DMS153 (cell line): ENCODE data around the gene FTCDNL1.

Source experiments
- DNase-seq: peaks from one replicate; lab custom pipeline; 2025; lab: John Stamatoyannopoulos, UW

FTCDNL1 gene

DNA sequence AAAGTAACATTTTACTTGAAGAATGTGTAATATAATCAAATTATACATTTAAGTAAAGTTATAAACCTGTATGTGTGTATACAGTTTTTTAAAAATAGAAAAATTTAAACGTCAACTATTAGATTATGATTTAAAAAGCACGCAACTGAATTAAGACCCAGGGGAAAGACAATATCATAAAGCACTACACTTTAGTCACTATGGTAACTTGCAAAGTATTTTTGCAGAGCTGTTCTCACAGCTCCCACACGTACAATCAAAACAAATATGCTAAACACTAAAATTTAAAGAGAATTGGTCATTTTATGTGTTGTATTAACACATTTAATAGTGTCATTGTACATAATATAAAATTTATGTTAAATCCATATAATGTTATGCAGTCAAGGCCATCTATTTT lies 59.7 kb downstream of the FTCDNL1 start:
- DNase-seq: no peak

DNA sequence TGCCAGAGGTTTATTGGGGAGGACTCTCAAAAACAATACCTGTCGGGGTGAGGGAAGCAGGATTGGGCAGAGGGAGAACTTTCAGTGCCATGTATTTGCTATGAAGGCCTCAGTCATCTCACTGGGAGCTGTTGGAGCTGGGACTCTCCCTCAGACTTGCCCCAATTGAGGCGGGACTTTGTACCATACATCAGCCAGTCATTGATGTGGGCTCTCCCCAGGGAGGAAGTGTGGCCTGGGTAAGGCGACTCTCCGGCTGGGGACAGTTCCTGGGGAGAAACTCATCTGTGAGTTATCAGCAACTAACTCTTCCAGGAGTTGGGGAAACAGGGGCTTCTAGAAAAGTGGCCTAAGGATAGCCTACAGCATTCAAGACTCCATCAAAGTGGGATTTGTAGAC lies 66.5 kb downstream of the FTCDNL1 start:
- DNase-seq: no peak

DNA sequence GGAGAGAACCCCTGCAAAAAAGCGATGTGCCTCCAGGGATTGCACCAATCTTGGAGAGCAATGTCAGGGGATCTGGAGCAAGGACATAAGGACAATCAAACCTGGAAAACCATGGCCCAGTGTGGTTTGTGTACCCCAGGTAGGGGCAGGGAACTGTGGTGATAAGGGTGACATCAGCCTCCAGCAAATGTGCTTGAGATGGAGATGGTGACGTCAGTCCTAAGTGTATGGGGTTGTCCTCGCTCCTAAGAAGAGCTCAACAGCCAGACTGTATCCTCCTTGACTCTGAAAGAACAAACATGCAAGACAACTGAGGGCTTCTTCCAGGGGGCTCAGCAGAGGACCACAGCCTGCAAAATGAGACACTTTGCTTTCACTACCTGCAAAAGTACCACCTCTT lies 71.4 kb downstream of the FTCDNL1 start:
- no peak for DNase-seq

DNA sequence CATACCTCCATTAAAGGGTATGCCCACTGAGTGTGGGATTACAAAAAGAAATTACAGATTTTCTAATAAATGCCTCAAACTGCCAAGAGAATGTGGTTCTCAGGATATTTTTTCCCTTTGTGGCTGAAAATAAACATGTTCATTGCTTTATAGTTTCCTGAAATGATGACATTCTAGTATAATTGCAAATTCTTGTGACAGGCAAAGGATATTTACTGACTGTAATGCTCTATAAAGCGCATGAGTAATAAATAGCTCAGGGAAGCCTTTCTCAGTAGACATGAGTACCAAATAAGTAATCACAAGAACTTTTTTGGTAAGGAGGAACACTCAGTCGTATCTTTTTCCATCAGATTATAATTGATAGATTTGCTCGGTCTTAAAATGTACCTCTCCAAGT lies 72.3 kb downstream of the FTCDNL1 start:
- DNase-seq: no peak

DNA sequence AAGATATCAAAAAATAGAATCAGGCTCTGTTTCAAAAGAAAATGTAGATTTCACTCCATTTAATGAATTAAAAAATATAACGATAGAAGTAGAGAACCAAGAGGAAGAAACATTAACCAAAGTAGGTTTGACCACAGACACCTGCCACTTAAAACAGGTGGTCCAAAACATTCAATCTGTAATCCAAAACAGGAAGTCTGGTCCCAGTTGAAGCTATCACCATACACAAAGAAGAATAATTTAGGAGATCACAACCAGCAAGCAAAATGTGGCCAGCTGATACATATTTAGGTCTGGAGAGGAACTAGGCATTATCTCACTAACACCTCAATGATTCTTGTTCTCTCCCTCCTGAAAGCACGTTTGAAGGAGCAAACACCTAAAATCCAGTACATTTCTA lies 73.1 kb downstream of the FTCDNL1 start:
- no peak for DNase-seq

DNA sequence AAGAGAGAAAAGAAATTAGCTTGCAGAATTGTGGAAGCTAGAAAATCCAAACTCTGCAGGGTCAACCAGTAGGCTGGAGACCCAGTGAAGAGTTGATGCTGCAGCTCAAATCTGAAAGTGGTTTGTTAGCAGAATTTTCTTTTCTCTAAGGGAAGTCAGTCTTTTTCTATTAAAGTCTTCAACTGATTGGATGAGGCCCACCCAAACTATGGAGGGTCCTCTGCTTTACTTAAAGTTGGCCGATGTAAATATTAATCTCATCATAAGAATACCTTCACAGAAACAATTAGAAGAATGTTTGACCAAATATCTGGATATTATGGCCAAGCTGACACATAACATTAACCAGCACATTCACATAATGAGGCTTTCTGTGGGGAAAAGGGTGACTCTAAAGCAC lies 73.7 kb downstream of the FTCDNL1 start:
- no peak for DNase-seq

DNA sequence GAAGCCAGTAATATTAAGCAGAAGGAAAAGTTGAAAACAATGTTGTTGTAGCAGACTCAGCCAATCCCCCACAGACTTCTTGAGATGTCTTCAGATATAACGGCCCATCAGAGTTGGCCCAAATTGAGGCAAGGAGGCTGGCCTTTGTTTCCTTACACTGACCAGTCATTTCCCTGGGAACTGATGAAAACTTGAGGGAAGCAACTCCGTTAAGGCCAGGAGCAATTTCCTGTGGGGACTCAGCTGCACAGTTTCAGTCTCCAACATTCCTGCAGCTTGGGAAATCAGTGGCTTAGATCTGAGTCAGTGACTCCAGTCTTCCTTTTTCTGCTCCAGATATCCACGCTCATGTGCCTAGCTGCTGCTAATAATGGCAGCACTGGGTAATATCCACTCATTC lies 75.7 kb downstream of the FTCDNL1 start:
- no peak for DNase-seq

DNA sequence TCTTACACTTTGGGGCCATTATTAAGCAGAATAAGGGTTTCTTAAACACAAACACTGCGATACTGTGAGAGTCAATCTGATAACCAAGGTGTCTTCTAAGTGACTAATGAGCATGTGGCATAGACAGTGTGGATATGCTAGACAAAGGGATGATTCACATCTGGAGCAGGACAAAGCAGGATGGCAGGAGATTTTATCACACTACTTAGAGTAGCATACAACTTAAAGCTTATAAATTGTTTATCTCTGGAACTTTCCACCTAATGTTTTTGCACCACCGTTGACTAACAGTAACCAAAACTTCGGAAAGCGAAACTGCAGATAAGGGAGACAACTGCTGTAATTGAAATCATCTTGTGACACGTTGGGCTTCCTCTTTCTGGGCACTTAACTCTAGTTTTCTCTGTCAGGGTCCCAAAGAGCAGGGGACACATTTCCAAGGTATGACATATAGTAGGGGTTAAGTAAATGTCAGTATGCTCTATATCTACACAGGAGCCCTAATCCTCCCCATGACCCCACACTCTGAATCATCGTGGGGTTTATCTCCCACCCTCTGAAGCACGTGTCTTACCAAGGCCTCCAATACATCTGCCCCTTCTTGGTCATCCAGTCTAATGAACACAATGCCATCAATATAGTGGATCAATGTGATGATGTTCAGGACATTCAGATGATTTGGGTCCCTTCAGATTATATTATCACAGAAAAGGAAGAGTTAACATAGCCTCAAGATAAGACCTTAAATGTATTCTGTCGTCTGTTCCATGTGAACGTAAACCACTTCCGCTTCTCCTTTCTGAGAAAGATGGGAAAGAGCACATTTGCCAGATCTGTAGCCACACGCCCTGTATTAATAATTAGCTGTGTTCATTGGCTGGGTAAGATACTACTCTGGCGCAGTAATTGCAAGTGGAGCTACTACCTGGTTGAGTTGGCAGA lies 78.7 kb downstream of the FTCDNL1 start:
- DNase-seq: no peak

DNA sequence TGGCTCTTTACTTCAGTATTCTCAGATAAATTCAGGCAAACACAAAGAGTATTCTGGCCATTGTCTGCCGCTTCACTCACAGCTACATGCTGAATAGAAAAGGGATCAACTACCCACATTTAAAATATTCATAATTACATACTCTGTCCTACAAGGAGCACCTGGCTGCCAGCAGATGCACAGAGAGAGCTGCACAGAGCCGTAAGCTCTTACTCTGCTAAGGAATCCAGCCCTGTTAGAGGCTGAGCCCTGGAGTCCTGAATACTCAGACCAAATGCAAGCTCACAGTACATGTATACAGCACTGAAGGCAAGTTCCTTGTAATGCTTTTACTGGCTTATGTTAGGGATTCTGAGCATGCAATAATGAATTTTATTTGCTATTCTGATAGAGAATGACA lies 80.3 kb downstream of the FTCDNL1 start:
- no peak for DNase-seq

DNA sequence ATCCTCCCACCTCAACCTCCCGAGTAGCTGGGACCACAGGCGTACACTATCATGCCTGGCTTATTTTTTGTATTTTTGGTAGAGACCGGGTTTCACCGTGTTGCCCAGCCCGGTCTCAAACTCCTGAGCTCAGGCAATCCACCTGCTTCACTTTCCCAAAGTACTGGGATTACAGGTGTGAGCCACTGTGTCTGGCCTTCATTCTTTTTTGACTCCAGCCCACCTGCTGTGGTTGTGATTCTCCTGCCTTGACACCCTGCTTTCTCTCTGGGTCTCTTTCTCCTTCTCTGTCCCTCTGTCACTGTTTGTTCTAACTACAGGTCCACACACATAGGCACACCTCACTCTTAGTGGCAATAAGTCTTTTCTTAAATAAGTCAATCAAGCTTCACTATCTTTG lies 85.3 kb downstream of the FTCDNL1 start:
- DNase-seq: no peak

DNA sequence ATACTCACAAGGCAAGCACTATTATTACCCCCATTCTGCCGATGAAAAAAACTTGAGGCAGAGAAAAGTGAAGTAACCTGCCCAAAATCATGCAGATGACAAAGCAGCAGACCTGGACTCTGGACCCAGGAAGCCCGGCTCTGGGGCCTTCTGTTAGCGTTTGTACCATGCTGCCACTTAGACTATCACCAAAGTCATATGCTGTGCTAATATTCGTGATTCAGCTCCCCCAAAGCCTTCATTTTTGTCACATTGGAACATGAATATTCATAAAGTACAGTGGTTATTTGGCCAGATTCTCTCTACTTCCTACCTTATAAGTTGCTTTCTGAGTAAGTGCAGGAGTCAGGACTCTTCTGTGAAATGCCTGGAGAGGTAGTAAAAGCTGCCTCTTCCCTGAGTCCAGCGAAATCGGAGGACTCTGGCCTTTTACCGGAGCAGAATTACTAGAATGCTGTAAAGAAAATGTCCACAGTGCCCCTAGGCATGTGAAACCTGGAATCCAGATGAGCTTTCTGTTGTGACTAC lies 86.7 kb downstream of the FTCDNL1 start:
- DNase-seq: no peak

DNA sequence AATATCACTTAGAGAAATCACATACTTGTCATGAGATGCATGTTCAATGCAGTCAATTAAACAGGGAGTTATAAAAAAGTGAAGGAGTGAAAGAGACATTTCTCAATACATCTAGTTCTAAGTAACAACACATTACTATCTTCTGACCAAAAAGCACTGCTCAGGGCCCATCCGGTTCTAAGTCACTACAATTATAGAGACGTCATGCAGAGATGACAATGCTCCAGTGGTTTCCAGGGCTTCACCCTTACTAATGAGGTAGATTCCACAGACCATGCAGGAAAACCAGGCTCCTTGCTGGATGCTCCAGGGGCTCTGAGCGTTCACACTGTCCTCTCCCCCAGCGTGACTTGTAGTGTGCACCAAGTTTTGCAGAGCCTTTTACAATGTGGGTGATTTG lies 88.0 kb downstream of the FTCDNL1 start:
- no peak for DNase-seq

DNA sequence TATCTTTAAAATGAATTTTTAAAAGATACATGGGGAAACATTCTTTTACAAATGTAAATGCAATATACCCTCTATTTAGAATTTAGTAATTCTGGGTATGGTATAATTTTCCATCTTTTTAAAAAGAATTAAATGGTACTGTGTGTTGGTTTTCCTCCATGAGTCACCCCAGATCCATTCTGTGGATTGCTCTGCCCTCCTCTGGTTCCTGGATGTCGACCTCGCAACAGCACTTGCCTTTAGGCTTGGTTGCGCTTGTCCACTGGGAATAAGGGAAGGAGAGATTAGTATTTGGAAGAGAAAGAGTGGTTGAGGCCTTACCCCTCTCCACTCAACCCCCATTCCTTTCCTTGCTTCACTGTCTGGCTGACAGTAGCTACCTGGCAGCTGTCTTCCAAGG lies 90.4 kb downstream of the FTCDNL1 start:
- no peak for DNase-seq

DNA sequence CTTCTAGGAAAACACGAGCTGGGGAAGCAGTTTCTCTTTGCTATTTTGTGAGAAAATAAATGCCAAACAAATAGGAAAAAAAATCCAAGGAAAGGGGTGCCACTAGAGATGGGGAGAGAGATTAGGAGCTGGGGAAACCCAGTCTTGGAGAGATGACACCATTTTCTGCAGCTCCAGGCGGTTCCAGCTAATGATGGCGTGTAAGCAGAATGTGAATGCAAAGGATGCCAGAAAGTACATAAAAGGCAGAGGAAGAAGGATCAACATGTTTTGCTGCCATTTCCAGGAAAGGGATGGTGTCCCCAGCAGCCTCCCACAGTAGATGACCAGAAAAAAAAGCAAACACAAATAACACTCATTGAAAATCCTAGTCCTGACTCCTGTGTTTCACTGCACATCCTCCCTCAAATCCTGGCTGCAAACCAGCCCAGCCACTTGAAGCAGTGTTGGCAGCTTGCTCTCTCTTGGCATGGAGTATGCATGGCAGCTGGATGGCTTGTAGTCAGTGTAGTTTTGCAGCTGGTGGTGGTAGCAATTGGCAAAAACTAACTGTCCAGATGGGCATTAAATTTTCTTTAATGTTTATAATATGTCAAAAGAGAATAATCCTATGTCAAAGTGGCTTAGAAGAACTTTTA lies 93.6 kb downstream of the FTCDNL1 start:
- peak; percentile 35 for DNase-seq

DNA sequence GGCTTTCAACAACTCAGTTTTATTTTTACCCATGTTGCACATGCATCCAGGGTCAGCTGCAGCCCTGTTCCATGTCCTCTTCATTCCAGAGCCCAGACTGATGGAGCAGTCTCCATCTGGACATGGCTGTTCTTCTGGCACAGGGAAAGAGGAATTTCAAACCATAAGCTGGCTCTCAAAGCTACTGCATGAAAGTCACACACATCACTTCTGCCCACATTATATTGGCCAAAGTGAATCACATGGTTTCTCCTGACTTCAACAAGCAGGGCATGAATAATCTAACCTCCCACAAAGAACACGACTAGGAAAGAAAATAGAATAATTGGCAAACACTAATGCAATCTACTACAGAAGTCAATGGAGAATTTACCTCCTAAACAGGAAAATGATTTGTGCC lies 94.2 kb downstream of the FTCDNL1 start:
- no peak for DNase-seq

DNA sequence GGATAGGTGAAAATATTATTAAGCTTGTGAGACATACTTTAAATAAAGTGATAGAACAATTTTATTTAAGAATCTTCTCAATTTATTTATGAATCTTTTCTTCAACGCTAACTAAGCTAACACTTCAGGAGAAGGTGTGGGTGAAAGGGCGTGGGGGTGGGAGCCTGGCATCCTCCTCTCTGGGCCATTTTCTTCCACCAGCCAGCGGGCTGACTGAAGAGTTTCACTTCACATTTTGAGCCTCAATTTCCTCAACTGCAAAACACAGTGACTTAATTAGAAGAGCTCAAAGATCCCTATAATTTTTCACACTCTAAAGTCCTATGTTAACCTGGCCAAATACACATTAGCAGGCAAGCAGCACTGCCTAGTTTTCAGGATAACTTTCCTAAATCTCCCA lies 94.8 kb downstream of the FTCDNL1 start:
- no peak for DNase-seq

DNA sequence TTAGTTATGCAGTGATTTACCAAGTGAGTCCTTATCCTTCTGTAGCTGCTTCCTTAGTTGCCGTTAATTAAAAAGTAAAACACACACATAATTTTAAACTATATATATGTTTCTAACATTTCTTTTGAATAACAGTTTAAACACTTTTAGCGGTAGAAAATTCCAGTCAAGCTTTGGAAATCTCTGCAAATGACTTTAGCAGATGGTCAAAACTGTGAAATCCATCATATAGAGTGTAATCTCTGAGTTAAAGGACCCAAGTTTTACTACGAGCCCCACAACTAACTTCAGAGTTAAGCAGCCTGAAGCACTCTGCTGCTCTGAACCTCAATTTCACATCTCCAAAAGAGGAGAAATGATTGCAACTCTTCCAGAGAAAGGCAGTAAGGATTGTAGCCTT lies 96.2 kb downstream of the FTCDNL1 start:
- DNase-seq: no peak

DNA sequence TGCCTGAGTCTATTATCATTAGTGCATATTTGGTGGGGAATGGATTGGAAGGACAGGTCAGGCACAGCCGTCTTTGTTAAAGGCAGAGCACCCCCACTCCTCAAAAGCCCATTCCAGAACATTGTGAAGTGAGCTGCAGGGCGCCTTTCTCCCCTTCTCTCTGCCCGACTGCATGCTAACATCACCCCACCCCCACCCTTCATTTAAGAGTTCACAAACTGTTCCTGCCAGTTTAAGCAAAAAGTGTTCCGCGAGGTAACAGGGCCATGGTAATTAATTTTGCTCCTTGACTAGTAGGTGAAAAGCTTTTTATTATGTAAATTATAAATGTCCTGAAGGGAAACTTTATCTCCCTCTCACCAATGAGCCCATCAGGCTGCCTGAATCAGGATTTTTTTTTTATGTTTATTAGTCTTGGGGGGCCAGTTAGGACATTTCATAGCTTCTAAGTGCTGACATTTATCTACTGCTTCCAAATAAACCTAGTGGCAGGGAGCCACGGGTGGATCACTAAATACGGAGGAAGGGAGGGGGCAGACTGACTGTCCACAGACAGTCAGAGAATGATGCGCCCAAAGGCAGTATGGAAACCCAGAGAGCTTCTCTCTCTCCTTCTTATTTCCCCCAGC lies 99.4 kb downstream of the FTCDNL1 start:
- no peak for DNase-seq

DNA sequence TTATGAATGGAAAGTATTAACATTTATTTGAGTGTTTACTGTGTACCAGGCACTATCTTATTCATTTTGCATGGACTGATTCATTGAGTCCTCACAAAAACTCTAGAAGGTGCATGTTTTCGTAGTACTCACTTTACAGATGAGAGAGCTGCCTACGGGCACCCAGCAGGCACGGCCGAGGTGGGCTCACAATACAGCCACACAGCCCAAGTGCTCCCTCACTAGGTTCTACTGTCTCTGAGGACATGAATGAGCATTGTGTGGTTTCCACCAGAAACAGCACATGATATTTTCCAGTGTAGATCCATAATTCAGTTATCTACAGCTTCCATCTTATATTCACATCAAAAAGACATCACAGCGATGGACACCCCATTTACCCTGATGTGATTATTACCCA lies 101.4 kb downstream of the FTCDNL1 start:
- DNase-seq: no peak

DNA sequence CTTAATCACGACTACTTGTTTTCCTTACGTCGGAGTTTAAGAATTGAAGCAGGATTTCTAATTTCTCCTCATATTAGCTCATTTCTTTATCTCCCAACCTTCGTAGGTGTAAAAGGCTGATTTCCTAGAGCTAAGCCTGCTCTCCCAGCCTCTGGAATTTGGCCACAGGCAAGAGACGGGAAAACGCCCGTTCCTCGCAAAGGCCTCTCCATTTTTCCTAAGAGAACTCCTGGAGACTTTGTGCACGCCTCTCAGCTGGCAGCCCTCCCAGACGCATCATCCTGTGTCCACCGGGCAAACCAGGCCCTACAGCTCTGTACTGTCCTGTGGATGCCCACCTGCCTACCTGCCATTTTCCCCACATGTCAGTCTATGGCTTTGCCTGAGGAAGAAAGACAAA lies 106.3 kb downstream of the FTCDNL1 start:
- DNase-seq: no peak

DNA sequence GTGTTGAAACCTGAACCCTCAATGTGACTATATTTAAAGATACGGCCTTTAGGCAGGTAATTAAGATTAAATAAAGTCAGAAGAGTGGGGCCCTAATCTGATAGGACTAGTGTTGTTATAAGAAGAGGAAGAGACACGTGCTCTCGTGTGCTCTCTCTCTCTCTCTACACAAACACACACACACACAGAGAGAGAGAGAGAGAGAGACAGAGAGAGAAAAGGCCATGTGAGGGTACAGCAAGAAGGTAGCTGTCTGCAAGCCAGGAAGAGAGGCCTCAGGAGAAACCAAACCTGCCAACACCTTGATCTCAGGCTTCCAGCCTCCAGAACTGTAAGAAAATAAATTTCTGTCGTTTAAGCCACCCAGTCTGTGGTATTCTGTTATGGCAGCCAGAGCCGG lies 106.7 kb downstream of the FTCDNL1 start:
- DNase-seq: no peak

DNA sequence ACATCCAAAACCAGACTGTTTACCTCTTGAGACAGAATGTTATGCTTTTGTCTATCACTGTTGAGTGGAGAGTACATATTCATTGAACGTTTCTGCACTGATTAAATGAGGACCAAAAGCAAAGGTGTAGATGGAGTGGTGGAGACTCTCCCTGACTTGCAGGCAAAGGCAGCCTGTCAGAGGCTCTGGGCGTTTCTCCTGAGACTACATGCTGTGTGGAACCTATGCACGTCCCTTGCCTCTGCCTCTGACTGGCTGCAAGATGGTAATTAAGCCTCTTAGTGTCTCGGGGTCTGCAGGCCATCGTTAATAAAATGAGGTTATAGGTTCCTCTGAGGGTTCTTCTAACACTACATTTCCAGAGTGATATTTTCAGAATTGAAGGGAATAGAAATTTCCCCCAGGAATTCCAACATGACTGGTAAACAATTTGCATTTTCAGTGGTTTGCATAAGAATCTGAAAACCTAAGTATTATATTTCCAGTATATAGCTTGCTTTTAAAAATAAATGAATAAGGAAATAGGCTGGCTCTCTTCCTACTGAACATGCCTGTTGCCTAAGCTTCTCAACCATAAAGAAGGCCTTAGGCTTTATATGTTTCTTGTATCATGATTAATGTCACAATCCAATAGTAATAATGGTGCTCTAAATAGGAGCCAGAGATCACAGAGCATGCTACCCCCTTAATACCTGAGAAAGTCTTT lies 107.4 kb downstream of the FTCDNL1 start:
- DNase-seq: no peak
